ENCODE data around the gene SLC6A17. TPM values are rescaled to one million over a fixed set of nuclear protein-coding genes. Genes with fewer than 3 reads are reported as not detected.

Gene SLC6A17
- total and polyA plus RNA-seq, 2 donors (not counting 1 experiment from before 2014, with no cell fraction given) = not detected

DNA sequence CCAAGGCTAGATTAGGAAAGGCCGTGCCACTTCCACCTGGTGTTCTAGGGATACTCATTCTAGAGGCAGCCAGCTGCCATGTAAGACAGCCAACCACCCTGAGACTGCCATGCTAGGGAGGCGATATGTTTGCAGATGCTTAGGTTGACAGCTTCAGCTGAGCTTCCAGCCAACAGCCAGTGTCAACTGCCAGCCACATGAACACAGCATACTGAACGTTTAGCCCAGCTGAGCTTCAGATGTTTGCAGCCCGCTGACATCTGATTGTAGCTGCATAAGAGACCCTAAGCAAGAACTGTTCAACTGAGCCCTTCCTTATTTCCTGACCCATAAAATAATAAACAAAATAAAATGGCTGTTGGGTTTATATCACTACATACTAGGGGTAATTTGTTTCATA, 54.9 kb downstream of the SLC6A17 start:
- ChIA-PET POLR2A (no interaction called here), CTCF (interaction anchor here (1.0 to 24.7 kb wide), 7 partner anchors 11 to 292 kb away, joined by 4 to 838 read pairs (median 42); partner anchors contain the start of gene PROK1)
- H3K27me3 Mint-ChIP-seq = no peaks in the 10 kb centered on the region
- Histone ChIP-seq H3K36me3 (replicated peaks in 1 of 2; ENCODE audit: control extremely low read depth in 1 of 2, control insufficient read depth in 1 of 2, extremely low read depth in 1 of 2, insufficient read depth in 2 of 2, low read length in 1 of 2) (no peaks in the 10 kb centered on the region), H4K20me1 (ENCODE audit: control insufficient read depth, insufficient read depth, low read length, poor library complexity, severe bottlenecking) (no peaks in the 10 kb centered on the region), H3K27ac (ENCODE audit: low read length in 2 of 2) (no peak overlapping the region), H3K9me3 (ENCODE audit: control extremely low read depth in 1 of 3, control insufficient read depth in 2 of 3, insufficient read depth in 1 of 3, low read length in 2 of 3) (no peaks in the 10 kb centered on the region), H3K4me2 (replicated peaks; ENCODE audit: low read depth, low read length, poor library complexity, severe bottlenecking) (no peak overlapping the region), H3K79me2 (ENCODE audit: control insufficient read depth, insufficient read depth, low read length) (no peaks in the 10 kb centered on the region), H2AFZ (ENCODE audit: insufficient read depth, low read depth, low read length, poor library complexity, severe bottlenecking) (no peak overlapping the region), H3K9ac (ENCODE audit: low read length) (no peak overlapping the region), H3K4me3 (ENCODE audit: control extremely low read depth in 1 of 5, extremely low read depth in 1 of 5, insufficient read depth in 1 of 5, low read depth in 2 of 5, low read length in 4 of 5) (no peak overlapping the region), H3K4me1 (ENCODE audit: control insufficient read depth in 2 of 2, insufficient read depth in 2 of 2, low read length in 2 of 2) (peaks cover 12 to 17% of the 10 kb centered on the region in 2 donors), H3K27me3 (replicated peaks in 1 of 4; ENCODE audit: control extremely low read depth in 1 of 4, control insufficient read depth in 3 of 4, insufficient read depth in 4 of 4, low read length in 3 of 4) (no peaks in the 10 kb centered on the region)
- WGBS (ENCODE audit: insufficient coverage) = 96% methylated on average over 3 of the region's 4 CpGs
- intact Hi-C loops (cut with micrococcal nuclease) = loop anchor here (5.0 kb wide), 1 partner anchor 577 kb away; no protein-coding TSS in a partner anchor
- peaks cover 27% of the 10 kb centered on the region for H3K4me1 Mint-ChIP-seq
- no peak for TF ChIP-seq EZH2 (IDR thresholded peaks at IDR 0.05; ENCODE audit: borderline replicate concordance, insufficient read depth, low read depth, low read length, poor library complexity, severe bottlenecking)
- TF ChIP-seq, protein P1, sequence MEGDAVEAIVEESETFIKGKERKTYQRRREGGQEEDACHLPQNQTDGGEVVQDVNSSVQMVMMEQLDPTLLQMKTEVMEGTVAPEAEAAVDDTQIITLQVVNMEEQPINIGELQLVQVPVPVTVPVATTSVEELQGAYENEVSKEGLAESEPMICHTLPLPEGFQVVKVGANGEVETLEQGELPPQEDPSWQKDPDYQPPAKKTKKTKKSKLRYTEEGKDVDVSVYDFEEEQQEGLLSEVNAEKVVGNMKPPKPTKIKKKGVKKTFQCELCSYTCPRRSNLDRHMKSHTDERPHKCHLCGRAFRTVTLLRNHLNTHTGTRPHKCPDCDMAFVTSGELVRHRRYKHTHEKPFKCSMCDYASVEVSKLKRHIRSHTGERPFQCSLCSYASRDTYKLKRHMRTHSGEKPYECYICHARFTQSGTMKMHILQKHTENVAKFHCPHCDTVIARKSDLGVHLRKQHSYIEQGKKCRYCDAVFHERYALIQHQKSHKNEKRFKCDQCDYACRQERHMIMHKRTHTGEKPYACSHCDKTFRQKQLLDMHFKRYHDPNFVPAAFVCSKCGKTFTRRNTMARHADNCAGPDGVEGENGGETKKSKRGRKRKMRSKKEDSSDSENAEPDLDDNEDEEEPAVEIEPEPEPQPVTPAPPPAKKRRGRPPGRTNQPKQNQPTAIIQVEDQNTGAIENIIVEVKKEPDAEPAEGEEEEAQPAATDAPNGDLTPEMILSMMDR (IDR thresholded peaks at IDR 0.05) = no peak
- H3K4me3 Mint-ChIP-seq = no peak overlapping the region
- ATAC-seq (ENCODE audit: low read depth) (no peak), DNase-seq (no peak)
- no peak overlapping the region for H3K27ac Mint-ChIP-seq
- no peaks in the 10 kb centered on the region for H3K9me3 Mint-ChIP-seq (ENCODE audit: insufficient read depth)

- Histone ChIP-seq H3K27me3 (replicated peaks in 1 of 4; ENCODE audit: control extremely low read depth in 1 of 4, control insufficient read depth in 3 of 4, insufficient read depth in 4 of 4, low read length in 3 of 4) (no peaks in the 10 kb centered on the region), H3K9me3 (ENCODE audit: control extremely low read depth in 1 of 3, control insufficient read depth in 2 of 3, insufficient read depth in 1 of 3, low read length in 2 of 3) (no peaks in the 10 kb centered on the region), H3K27ac (ENCODE audit: low read length in 2 of 2) (no peak overlapping the region), H4K20me1 (ENCODE audit: control insufficient read depth, insufficient read depth, low read length, poor library complexity, severe bottlenecking) (no peaks in the 10 kb centered on the region), H3K36me3 (replicated peaks in 1 of 2; ENCODE audit: control extremely low read depth in 1 of 2, control insufficient read depth in 1 of 2, extremely low read depth in 1 of 2, insufficient read depth in 2 of 2, low read length in 1 of 2) (no peaks in the 10 kb centered on the region), H2AFZ (ENCODE audit: insufficient read depth, low read depth, low read length, poor library complexity, severe bottlenecking) (no peak overlapping the region), H3K4me2 (replicated peaks; ENCODE audit: low read depth, low read length, poor library complexity, severe bottlenecking) (no peak overlapping the region), H3K79me2 (ENCODE audit: control insufficient read depth, insufficient read depth, low read length) (no peaks in the 10 kb centered on the region), H3K4me1 (ENCODE audit: control insufficient read depth in 2 of 2, insufficient read depth in 2 of 2, low read length in 2 of 2) (peaks cover 12 to 17% of the 10 kb centered on the region in 2 donors), H3K9ac (ENCODE audit: low read length) (no peak overlapping the region), H3K4me3 (ENCODE audit: control extremely low read depth in 1 of 5, extremely low read depth in 1 of 5, insufficient read depth in 1 of 5, low read depth in 2 of 5, low read length in 4 of 5) (no peak overlapping the region)
- DNase-seq (no peak), ATAC-seq (ENCODE audit: low read depth) (no peak)
- H3K4me1 Mint-ChIP-seq = peaks cover 27% of the 10 kb centered on the region
- ChIA-PET POLR2A (interaction anchor here (1.1 kb wide), 1 partner anchor 107 kb away, joined by 3 read pairs; no protein-coding TSS in a partner anchor), CTCF (interaction anchor here (1.0 to 24.7 kb wide), 11 partner anchors 9 to 291 kb away, joined by 3 to 838 read pairs (median 51); partner anchors contain the start of genes LAMTOR5, PROK1 and RBM15)
- no peaks in the 10 kb centered on the region for H3K9me3 Mint-ChIP-seq (ENCODE audit: insufficient read depth)
- intact Hi-C loops (cut with micrococcal nuclease) = loop anchor here (5.0 kb wide), 1 partner anchor 577 kb away; no protein-coding TSS in a partner anchor
- no peak overlapping the region for H3K4me3 Mint-ChIP-seq
- no peak overlapping the region for H3K27ac Mint-ChIP-seq
- no peak for TF ChIP-seq EZH2 (IDR thresholded peaks at IDR 0.05; ENCODE audit: borderline replicate concordance, insufficient read depth, low read depth, low read length, poor library complexity, severe bottlenecking)
- TF ChIP-seq, protein P1 (IDR thresholded peaks at IDR 0.05) = no peak
- WGBS (ENCODE audit: insufficient coverage) = 100% methylated on average over 2 of the region's 6 CpGs
- H3K27me3 Mint-ChIP-seq = no peaks in the 10 kb centered on the region
Observed at GRCh38 chr1:110205591-110206155, 55.4 kb downstream of the SLC6A17 start.
